ENCODE measurements around the gene ARPC3.
"Not testable (repeated sequence)": the region's sequence is repeated elsewhere in the genome, so short reads cannot be mapped to it uniquely, and the experiment has no call there.

- TF ChIP-seq, protein P1, sequence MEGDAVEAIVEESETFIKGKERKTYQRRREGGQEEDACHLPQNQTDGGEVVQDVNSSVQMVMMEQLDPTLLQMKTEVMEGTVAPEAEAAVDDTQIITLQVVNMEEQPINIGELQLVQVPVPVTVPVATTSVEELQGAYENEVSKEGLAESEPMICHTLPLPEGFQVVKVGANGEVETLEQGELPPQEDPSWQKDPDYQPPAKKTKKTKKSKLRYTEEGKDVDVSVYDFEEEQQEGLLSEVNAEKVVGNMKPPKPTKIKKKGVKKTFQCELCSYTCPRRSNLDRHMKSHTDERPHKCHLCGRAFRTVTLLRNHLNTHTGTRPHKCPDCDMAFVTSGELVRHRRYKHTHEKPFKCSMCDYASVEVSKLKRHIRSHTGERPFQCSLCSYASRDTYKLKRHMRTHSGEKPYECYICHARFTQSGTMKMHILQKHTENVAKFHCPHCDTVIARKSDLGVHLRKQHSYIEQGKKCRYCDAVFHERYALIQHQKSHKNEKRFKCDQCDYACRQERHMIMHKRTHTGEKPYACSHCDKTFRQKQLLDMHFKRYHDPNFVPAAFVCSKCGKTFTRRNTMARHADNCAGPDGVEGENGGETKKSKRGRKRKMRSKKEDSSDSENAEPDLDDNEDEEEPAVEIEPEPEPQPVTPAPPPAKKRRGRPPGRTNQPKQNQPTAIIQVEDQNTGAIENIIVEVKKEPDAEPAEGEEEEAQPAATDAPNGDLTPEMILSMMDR (IDR thresholded peaks at IDR 0.05; ENCODE audit: insufficient read depth, low read depth, low read length): not testable (repeated sequence)
- not testable (repeated sequence) for TF ChIP-seq EZH2 (IDR thresholded peaks at IDR 0.05; ENCODE audit: insufficient read depth, low read length)
These were observed 40.1 kb downstream of the ARPC3 start for GRCh38 chr12:110410086-110410485.
